Colonic mucosa (tissue), 4 donors: ENCODE data around the gene CASP14. TPM values are rescaled to one million over a fixed set of nuclear protein-coding genes. Genes with fewer than 3 reads are reported as not detected.

Experiments
- DNase-seq: peaks from one replicate; pipeline ENCODE4 v3.0.0-alpha.2; 2020
- H3K27ac ChIP-seq: fragments of 200-600 bp; one replicate; pipeline ENCODE4 v1.8.0; 2021
- H3K27me3 ChIP-seq: fragments of 200-600 bp; one replicate; pipeline ENCODE4 v1.8.0; 2021
- H3K36me3 ChIP-seq: fragments of 200-600 bp; one replicate; pipeline ENCODE4 v1.8.0; 2021
- H3K4me1 ChIP-seq: fragments of 200-600 bp; one replicate; pipeline ENCODE4 v1.8.0; 2021; ENCODE audit warnings: mild to moderate bottlenecking
- H3K4me3 ChIP-seq: fragments of 200-600 bp; one replicate; pipeline ENCODE4 v1.8.0; 2021
- H3K9ac ChIP-seq, 2 donors: one replicate each; pipeline ENCODE4 v1.7.0; 2013; ENCODE audit warnings: control low read depth in 2 of 2, low read depth in 2 of 2, low read length in 2 of 2
- H3K9me3 ChIP-seq: fragments of 200-600 bp; one replicate; pipeline ENCODE4 v1.8.0; 2021
- intact Hi-C: fragments of 100-400 bp; cut with DNase I; formaldehyde crosslinking; loops from one replicate; pipeline ENCODE4 v1.14.1; 2022
- total RNA-seq, 2 donors: library from RNA; stranded (reverse); fragmentation: NEBNext Ultra II Directional in 1 of 2; extraction: Animal tissue kit (Norgen Biotek cat#: 25700) in 1 of 2; gene quantifications; one replicate each; pipeline ENCODE4 v1.2.1, GENCODE V29; 2021
- TF ChIP-seq, protein P1 (sequence below): fragments of 200-600 bp; IDR thresholded peaks from one replicate; pipeline ENCODE4 v1.8.0; 2022; ENCODE audit warnings: antibody characterized with exemption, mild to moderate bottlenecking
- donor health status: healthy.
- donor health status: DM: no; HTN: no; CAD: no.
- donor health status: DM: no; HTN: no; CAD: no.

CASP14 gene
- total RNA-seq, 2 donors from 2014 or later, result not detected

DNA sequence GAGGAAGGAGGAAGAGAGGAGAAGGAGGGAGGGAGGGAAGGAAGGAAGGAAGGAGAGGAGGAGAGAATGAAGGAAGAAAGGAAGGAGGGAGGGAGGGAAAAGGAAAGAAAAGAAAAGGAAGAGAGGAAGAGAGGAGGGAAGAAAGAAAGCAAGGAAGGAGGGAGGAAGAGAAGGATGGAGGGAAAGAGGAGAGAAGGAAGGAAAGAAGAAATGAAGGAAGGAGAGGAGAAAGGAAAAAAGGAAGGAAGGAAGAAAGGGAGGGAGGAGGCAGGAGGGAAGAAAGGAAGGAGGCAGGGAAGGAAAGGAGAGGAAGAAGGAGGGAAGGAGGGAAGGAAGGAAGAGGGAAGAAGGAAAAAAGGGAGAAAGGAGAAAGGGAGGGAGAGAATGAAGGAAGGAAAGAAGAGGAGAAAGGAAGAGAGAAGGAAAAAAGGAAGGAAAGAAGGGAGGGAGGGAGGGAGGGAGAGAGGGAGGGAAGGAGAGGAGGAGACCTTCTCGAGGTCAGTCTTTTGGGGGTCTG, 13.4 kb upstream of the CASP14 start:
- no peaks in the 10 kb centered on the region for H3K4me1 ChIP-seq
- intact Hi-C loops, result no loop called here
- H3K27me3 ChIP-seq, result no peaks in the 10 kb centered on the region
- H3K27ac ChIP-seq, result no peak overlapping the region
- H3K36me3 ChIP-seq, result no peaks in the 10 kb centered on the region
- TF ChIP-seq, protein P1, sequence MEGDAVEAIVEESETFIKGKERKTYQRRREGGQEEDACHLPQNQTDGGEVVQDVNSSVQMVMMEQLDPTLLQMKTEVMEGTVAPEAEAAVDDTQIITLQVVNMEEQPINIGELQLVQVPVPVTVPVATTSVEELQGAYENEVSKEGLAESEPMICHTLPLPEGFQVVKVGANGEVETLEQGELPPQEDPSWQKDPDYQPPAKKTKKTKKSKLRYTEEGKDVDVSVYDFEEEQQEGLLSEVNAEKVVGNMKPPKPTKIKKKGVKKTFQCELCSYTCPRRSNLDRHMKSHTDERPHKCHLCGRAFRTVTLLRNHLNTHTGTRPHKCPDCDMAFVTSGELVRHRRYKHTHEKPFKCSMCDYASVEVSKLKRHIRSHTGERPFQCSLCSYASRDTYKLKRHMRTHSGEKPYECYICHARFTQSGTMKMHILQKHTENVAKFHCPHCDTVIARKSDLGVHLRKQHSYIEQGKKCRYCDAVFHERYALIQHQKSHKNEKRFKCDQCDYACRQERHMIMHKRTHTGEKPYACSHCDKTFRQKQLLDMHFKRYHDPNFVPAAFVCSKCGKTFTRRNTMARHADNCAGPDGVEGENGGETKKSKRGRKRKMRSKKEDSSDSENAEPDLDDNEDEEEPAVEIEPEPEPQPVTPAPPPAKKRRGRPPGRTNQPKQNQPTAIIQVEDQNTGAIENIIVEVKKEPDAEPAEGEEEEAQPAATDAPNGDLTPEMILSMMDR, result no peak
- H3K9ac ChIP-seq, result no peak overlapping the region
- no peak for DNase-seq
- H3K9me3 ChIP-seq, result no peaks in the 10 kb centered on the region
- H3K4me3 ChIP-seq, result no peak overlapping the region

DNA sequence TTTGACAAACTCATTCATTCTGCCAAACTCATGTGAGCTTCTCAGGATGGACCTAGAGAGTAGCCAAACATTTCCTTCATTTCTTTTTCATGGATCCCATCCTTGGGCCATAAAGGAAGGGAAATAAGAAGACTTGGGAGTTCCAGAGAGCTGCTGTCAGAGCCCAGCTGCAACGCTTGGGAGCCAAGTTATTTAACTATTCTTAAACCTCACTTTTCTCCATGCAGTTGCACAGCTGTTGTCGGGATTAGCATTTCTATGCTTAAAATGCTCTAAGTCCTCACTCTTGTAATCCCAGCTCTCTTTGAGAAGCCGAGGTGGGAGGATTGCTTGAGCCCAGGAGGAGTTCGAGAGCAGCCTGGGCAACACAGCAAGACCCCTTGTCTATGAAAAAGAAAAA, 11.7 kb upstream of the CASP14 start:
- Histone ChIP-seq H3K9me3 (no peaks in the 10 kb centered on the region), H3K36me3 (no peaks in the 10 kb centered on the region), H3K9ac (no peak overlapping the region), H3K27me3 (no peaks in the 10 kb centered on the region), H3K27ac (no peak overlapping the region), H3K4me1 (no peaks in the 10 kb centered on the region), H3K4me3 (no peak overlapping the region)
- DNase-seq, result no peak
- TF ChIP-seq, protein P1, result no peak
- intact Hi-C loops, result no loop called here

GRCh38 chr19:15038294-15038693, 11.0 kb upstream of the CASP14 start:
- Histone ChIP-seq H3K9me3 (no peaks in the 10 kb centered on the region), H3K4me3 (no peak overlapping the region), H3K4me1 (no peaks in the 10 kb centered on the region), H3K27me3 (no peaks in the 10 kb centered on the region), H3K9ac (no peak overlapping the region), H3K27ac (no peak overlapping the region), H3K36me3 (no peaks in the 10 kb centered on the region)
- TF ChIP-seq, protein P1, result no peak
- no peak for DNase-seq
- intact Hi-C loops, result no loop called here

DNA sequence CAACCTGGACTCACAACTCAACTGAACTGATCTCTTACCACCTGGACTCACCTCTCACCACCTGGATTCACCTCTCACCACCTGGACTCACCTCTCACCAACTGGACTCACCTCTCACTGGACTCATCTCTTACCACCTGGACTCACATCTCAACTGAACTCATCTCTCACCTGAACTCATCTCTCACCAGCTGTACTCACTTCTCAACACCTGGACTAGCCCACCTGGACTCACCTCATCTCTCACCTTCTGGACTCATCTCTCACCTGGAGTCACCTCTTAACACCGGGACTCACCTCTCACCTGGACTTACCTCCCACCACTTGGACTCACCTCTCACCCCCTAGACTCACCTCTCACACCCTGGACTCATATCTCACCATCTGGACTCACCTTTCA, 7.3 kb upstream of the CASP14 start:
- no peaks in the 10 kb centered on the region for H3K9me3 ChIP-seq
- H3K27ac ChIP-seq, result no peak overlapping the region
- intact Hi-C loops, result no loop called here
- no peaks in the 10 kb centered on the region for H3K27me3 ChIP-seq
- no peaks in the 10 kb centered on the region for H3K4me1 ChIP-seq
- H3K4me3 ChIP-seq, result no peak overlapping the region
- no peak overlapping the region for H3K9ac ChIP-seq
- no peaks in the 10 kb centered on the region for H3K36me3 ChIP-seq
- TF ChIP-seq, protein P1, result no peak
- no peak for DNase-seq

- Histone ChIP-seq H3K36me3 (no peaks in the 10 kb centered on the region), H3K9ac (no peak overlapping the region), H3K9me3 (no peaks in the 10 kb centered on the region), H3K4me1 (no peaks in the 10 kb centered on the region), H3K27me3 (no peaks in the 10 kb centered on the region), H3K4me3 (no peak overlapping the region), H3K27ac (no peak overlapping the region)
- DNase-seq, result no peak
- TF ChIP-seq, protein P1, result no peak
- intact Hi-C loops, result no loop called here
These were observed 6.5 kb upstream of the CASP14 start for GRCh38 chr19:15042826-15043225.
